Uterus (tissue), 4 donors: Measurements from ENCODE around the gene OGFR. TPM values are rescaled to one million over a fixed set of nuclear protein-coding genes. Genes with fewer than 3 reads are reported as not detected.

Source experiments
- DNase-seq, 2 donors: peaks; one replicate each; pipeline ENCODE4 v3.0.0-alpha.2; 2019 to 2020
- H3K27ac ChIP-seq, 2 donors: fragments of 200-600 bp; sonication (generic); 1 replicate in 1 of 2; 2 replicates in 1 of 2; pipeline ENCODE4 v1.5.1; 2016 to 2018
- H3K27me3 ChIP-seq, 2 donors: fragments of 200-600 bp; sonication (generic); one replicate each; pipeline ENCODE4 v1.5.1; 2018 to 2019; ENCODE audit warnings: control low read depth in 1 of 2
- H3K36me3 ChIP-seq, 2 donors: fragments of 200-600 bp; sonication (generic); one replicate each; pipeline ENCODE4 v1.5.1; 2019; ENCODE audit warnings: control low read depth in 1 of 2
- H3K4me1 ChIP-seq, 2 donors: fragments of 200-600 bp; sonication (generic); one replicate each; pipeline ENCODE4 v1.5.1; 2018 to 2019; ENCODE audit warnings: control low read depth in 1 of 2
- H3K4me3 ChIP-seq, 2 donors: fragments of 200-600 bp; sonication (generic); 1 replicate in 1 of 2; 2 replicates in 1 of 2; pipeline ENCODE4 v1.5.1; 2018 to 2019; ENCODE audit warnings: mild to moderate bottlenecking in 1 of 2
- H3K9me3 ChIP-seq, 2 donors: fragments of 200-600 bp; sonication (generic); one replicate each; pipeline ENCODE4 v1.5.1; 2019; ENCODE audit warnings: control low read depth in 1 of 2
- CTCF ChIP-seq, 4 experiments: fragments of 200-600 bp in 2 of 4; fragments of 450-650 bp in 2 of 4; sonication (generic) in 2 of 4; IDR thresholded peaks; one replicate each; pipeline ENCODE4 v1.5.1; 2016 to 2019; ENCODE audit warnings: antibody characterized with exemption in 4 of 4, mild to moderate bottlenecking in 2 of 4, moderate library complexity in 1 of 4
- POLR2A ChIP-seq, 2 donors: fragments of 450-650 bp; IDR thresholded peaks; one replicate each; pipeline ENCODE4 v1.6.1; 2016; ENCODE audit warnings: antibody characterized with exemption in 2 of 2, mild to moderate bottlenecking in 1 of 2, moderate library complexity in 1 of 2
- intact Hi-C: fragments of 100-400 bp; cut with DNase I; formaldehyde crosslinking; loops from one replicate; pipeline ENCODE4 v1.15.1; 2023; ENCODE audit warnings: low total_unique reads
- total RNA-seq, 4 donors: library from RNA; depleted of rRNA in 3 of 4; stranded (reverse); fragments of >200 nt in 3 of 4; gene quantifications; one replicate each; pipeline versions ENCODE4 v1.1.0 to v1.2.4, GENCODE V29; 2014 to 2023
- donor health status: DM: yes; HTN: yes; CAD: no.

OGFR gene
- total RNA-seq, 4 donors from 2014 or later: 16.5 to 48.7 (median 31.2) TPM

GRCh38 chr20:62824476-62825332 lies 20.1 kb downstream of the OGFR start:
- H3K4me1 ChIP-seq: peaks cover 5 to 7% of the 10 kb centered on the region in 2 donors
- TF ChIP-seq POLR2A (IDR thresholded peaks at IDR 0.05) (no peak), CTCF (IDR thresholded peaks at IDR 0.05) (no peak)
- intact Hi-C loops: no loop called here
- H3K36me3 ChIP-seq: no peaks in the 10 kb centered on the region
- no peaks in the 10 kb centered on the region for H3K9me3 ChIP-seq
- H3K27me3 ChIP-seq: no peaks in the 10 kb centered on the region
- H3K27ac ChIP-seq: peak overlapping the region; percentile 68 to 81
- peak overlapping the region; percentile 29 to 37 for H3K4me3 ChIP-seq
- peak in 1 of 2 donors; percentile 80 for DNase-seq

- H3K9me3 ChIP-seq: no peaks in the 10 kb centered on the region
- no peaks in the 10 kb centered on the region for H3K27me3 ChIP-seq
- no peak for TF ChIP-seq CTCF (IDR thresholded peaks at IDR 0.05)
- TF ChIP-seq POLR2A (IDR thresholded peaks at IDR 0.05): no peak
- DNase-seq: no peak
- H3K4me3 ChIP-seq: no peak overlapping the region
- no peaks in the 10 kb centered on the region for H3K36me3 ChIP-seq
- peaks cover 5 to 7% of the 10 kb centered on the region in 2 donors for H3K4me1 ChIP-seq
- intact Hi-C loops: no loop called here
- peak overlapping the region in 1 of 2 donors; percentile 81 for H3K27ac ChIP-seq
Measured at GRCh38 chr20:62825333-62825985, 20.8 kb downstream of the OGFR start.

GRCh38 chr20:62825986-62826645 lies 21.5 kb downstream of the OGFR start:
- Histone ChIP-seq H3K27ac (no peak overlapping the region), H3K4me1 (peaks cover 5 to 7% of the 10 kb centered on the region in 2 donors), H3K27me3 (no peaks in the 10 kb centered on the region), H3K4me3 (no peak overlapping the region), H3K36me3 (no peaks in the 10 kb centered on the region), H3K9me3 (no peaks in the 10 kb centered on the region)
- TF ChIP-seq CTCF (IDR thresholded peaks at IDR 0.05): no peak
- no peak for TF ChIP-seq POLR2A (IDR thresholded peaks at IDR 0.05)
- DNase-seq: peak in 1 of 2 donors; percentile 32
- intact Hi-C loops: no loop called here

- intact Hi-C loops: no loop called here
- no peak overlapping the region for H3K27ac ChIP-seq
- no peak for TF ChIP-seq CTCF (IDR thresholded peaks at IDR 0.05)
- TF ChIP-seq POLR2A (IDR thresholded peaks at IDR 0.05): no peak
- H3K4me3 ChIP-seq: no peak overlapping the region
- no peaks in the 10 kb centered on the region for H3K9me3 ChIP-seq
- H3K4me1 ChIP-seq: peaks cover 5 to 7% of the 10 kb centered on the region in 2 donors
- H3K27me3 ChIP-seq: no peaks in the 10 kb centered on the region
- peak in 1 of 2 donors; percentile 22 for DNase-seq
- no peaks in the 10 kb centered on the region for H3K36me3 ChIP-seq
Measured at GRCh38 chr20:62826646-62827310, 22.1 kb downstream of the OGFR start.
